GF-D8 (cell line): ENCODE results near the gene PTPRN2.
"Not testable (repeated sequence)": the region's sequence is repeated elsewhere in the genome, so short reads cannot be mapped to it uniquely, and the experiment has no call there.

Experiments
- DNase-seq: peaks from one replicate; lab custom pipeline; 2025; lab: John Stamatoyannopoulos, UW

PTPRN2 gene

GRCh38 chr7:158322616-158323530 lies 264.8 kb downstream of the PTPRN2 start:
- DNase-seq: no peak

GRCh38 chr7:158321936-158322615 lies 265.5 kb downstream of the PTPRN2 start:
- DNase-seq: no peak

GRCh38 chr7:158321056-158321700 lies 266.4 kb downstream of the PTPRN2 start:
- no peak for DNase-seq

GRCh38 chr7:158320328-158320727 lies 267.3 kb downstream of the PTPRN2 start:
- DNase-seq: no peak

- DNase-seq: no peak
Measured at GRCh38 chr7:158318511-158318913, 269.1 kb downstream of the PTPRN2 start.

GRCh38 chr7:158317238-158318205 lies 270.1 kb downstream of the PTPRN2 start:
- DNase-seq: no peak

GRCh38 chr7:158316466-158317031 lies 271.1 kb downstream of the PTPRN2 start:
- no peak for DNase-seq

- DNase-seq: no peak
Measured at GRCh38 chr7:158315881-158316280, 271.7 kb downstream of the PTPRN2 start.

- no peak for DNase-seq
Measured at GRCh38 chr7:158315326-158315725, 272.3 kb downstream of the PTPRN2 start.

- no peak for DNase-seq
Measured at GRCh38 chr7:158314394-158314793, 273.2 kb downstream of the PTPRN2 start.

- no peak for DNase-seq
Measured at GRCh38 chr7:158313931-158314330, 273.7 kb downstream of the PTPRN2 start.

GRCh38 chr7:158312789-158313188 lies 274.8 kb downstream of the PTPRN2 start:
- DNase-seq: no peak

GRCh38 chr7:158311791-158312190 lies 275.8 kb downstream of the PTPRN2 start:
- no peak for DNase-seq

GRCh38 chr7:158310924-158311666 lies 276.5 kb downstream of the PTPRN2 start:
- no peak for DNase-seq

GRCh38 chr7:158309868-158310763 lies 277.5 kb downstream of the PTPRN2 start:
- no peak for DNase-seq

- no peak for DNase-seq
Measured at GRCh38 chr7:158308001-158308400, 279.6 kb downstream of the PTPRN2 start.

GRCh38 chr7:158304072-158304471 lies 283.6 kb downstream of the PTPRN2 start:
- not testable (repeated sequence) for DNase-seq

GRCh38 chr7:158303121-158303520 lies 284.5 kb downstream of the PTPRN2 start:
- no peak for DNase-seq
